Keratinocyte (primary cell): ENCODE results near the gene ACAD11. TPM values are rescaled to one million over a fixed set of nuclear protein-coding genes. Genes with fewer than 3 reads are reported as not detected.

Experiments
- DNase-seq: peaks from one replicate; pipeline ENCODE4 v3.0.0-alpha.2; 2011; ENCODE audit warnings: low read depth, missing footprints, low spot score
- FAIRE-seq: peaks from 2 replicates; lab custom pipeline; 2011; peaks lifted over from hg19 to GRCh38; lab: Jason Lieb, UNC
- H2AFZ ChIP-seq: 2 replicates; pipeline ENCODE4 v1.6.0; 2012; ENCODE audit warnings: low read length, control low read depth, inconsistent platforms; ENCODE audit not compliant: control insufficient read depth
- H3K27ac ChIP-seq: 2 replicates; pipeline ENCODE4 v1.5.1; 2011; ENCODE audit warnings: low read length; ENCODE audit not compliant: control insufficient read depth, insufficient read depth
- H3K27me3 ChIP-seq: 3 replicates; pipeline ENCODE4 v1.6.0; 2011; ENCODE audit warnings: low read length; ENCODE audit not compliant: control insufficient read depth, insufficient read depth; ENCODE audit errors: extremely low read depth
- H3K36me3 ChIP-seq, 2 experiments: 2 replicates in 1 of 2; 3 replicates in 1 of 2; pipeline ENCODE4 v1.5.1; 2011; ENCODE audit warnings: low read length in 2 of 2, mild to moderate bottlenecking in 1 of 2; ENCODE audit not compliant: control insufficient read depth in 2 of 2, insufficient read depth in 2 of 2; ENCODE audit errors: extremely low read depth in 1 of 2
- H3K4me1 ChIP-seq: 3 replicates; pipeline ENCODE4 v1.5.1; 2011; ENCODE audit warnings: low read length; ENCODE audit not compliant: control insufficient read depth, insufficient read depth; ENCODE audit errors: extremely low read depth
- H3K4me2 ChIP-seq: 3 replicates; pipeline ENCODE4 v1.6.0; 2011; ENCODE audit warnings: low read depth, low read length; ENCODE audit not compliant: control insufficient read depth, insufficient read depth; ENCODE audit errors: extremely low read depth
- H3K4me3 ChIP-seq, 3 experiments: fragments of 200-600 bp in 1 of 3; sonication (generic) in 1 of 3; 2 replicates in 2 of 3; 3 replicates in 1 of 3; pipeline ENCODE4 v1.5.1; 2011 to 2016; ENCODE audit warnings: low read length in 3 of 3, mild to moderate bottlenecking in 3 of 3, control low read depth in 2 of 3, inconsistent platforms in 1 of 3, low read depth in 1 of 3, mixed read lengths in 1 of 3, mixed run types in 1 of 3, moderate library complexity in 1 of 3; ENCODE audit not compliant: control insufficient read depth in 2 of 3, insufficient read depth in 2 of 3; ENCODE audit errors: extremely low read depth in 1 of 3
- H3K79me2 ChIP-seq: 2 replicates; pipeline ENCODE4 v1.6.0; 2012; ENCODE audit warnings: low read length; ENCODE audit not compliant: control insufficient read depth, insufficient read depth
- H3K9ac ChIP-seq: 3 replicates; pipeline ENCODE4 v1.6.0; 2011; ENCODE audit warnings: low read length; ENCODE audit not compliant: control insufficient read depth, insufficient read depth; ENCODE audit errors: extremely low read depth
- H3K9me1 ChIP-seq: 3 replicates; pipeline ENCODE4 v1.6.0; 2011; ENCODE audit warnings: low read length; ENCODE audit not compliant: control insufficient read depth, insufficient read depth; ENCODE audit errors: extremely low read depth
- H3K9me3 ChIP-seq: 2 replicates; pipeline ENCODE4 v1.5.1; 2012; ENCODE audit warnings: low read depth, low read length; ENCODE audit not compliant: control insufficient read depth
- H4K20me1 ChIP-seq: 3 replicates; pipeline ENCODE4 v1.6.0; 2011; ENCODE audit warnings: low read length; ENCODE audit not compliant: control insufficient read depth, insufficient read depth; ENCODE audit errors: extremely low read depth
- EZH2 ChIP-seq: IDR thresholded peaks from one replicate; pipeline ENCODE4 v1.6.1; 2012; ENCODE audit warnings: inconsistent platforms, mild to moderate bottlenecking, low read length, moderate library complexity
- dilution Hi-C: fragments of 300-500 bp; cut with MboI; formaldehyde crosslinking; loops from one replicate; pipeline ENCODE4 v1.7.0; 2020; ENCODE audit warnings: low sequenced_read_pairs; ENCODE audit not compliant: extremely low pct_ligation_motif_present
- polyA plus RNA-seq, 5 experiments: library from polyadenylated mRNA; depleted of rRNA in 3 of 5; stranded (reverse) in 3 of 5; stranded (forward) in 1 of 5; unstranded in 1 of 5; fragments of >200 nt; gene quantifications; 1 replicate in 1 of 5; 2 replicates in 3 of 5; 3 replicates in 1 of 5; pipeline versions ENCODE4 v1.2.1 to v1.2.3, GENCODE V29; 2011 to 2012; ENCODE audit warnings: missing spikeins in 2 of 5, low read depth in 1 of 5, low replicate concordance in 1 of 5
- TF ChIP-seq, protein P1 (sequence below), 3 experiments: IDR thresholded peaks in 1 of 3; conservative IDR thresholded peaks in 1 of 3; optimal IDR thresholded peaks in 1 of 3; 2 replicates in 2 of 3; 3 replicates in 1 of 3; pipeline versions ENCODE3 to v1.5.1; 2011; ENCODE audit warnings: low read length in 3 of 3, mild to moderate bottlenecking in 3 of 3, moderate library complexity in 2 of 3, control low read depth in 1 of 3, inconsistent platforms in 1 of 3; ENCODE audit not compliant: insufficient read depth in 2 of 3; ENCODE audit errors: extremely low read depth in 1 of 3

ACAD11 gene
- polyA plus RNA-seq, 1 donor (not counting 4 experiments of a cell fraction or from before 2014, with no cell fraction given) = 32.1 TPM

DNA sequence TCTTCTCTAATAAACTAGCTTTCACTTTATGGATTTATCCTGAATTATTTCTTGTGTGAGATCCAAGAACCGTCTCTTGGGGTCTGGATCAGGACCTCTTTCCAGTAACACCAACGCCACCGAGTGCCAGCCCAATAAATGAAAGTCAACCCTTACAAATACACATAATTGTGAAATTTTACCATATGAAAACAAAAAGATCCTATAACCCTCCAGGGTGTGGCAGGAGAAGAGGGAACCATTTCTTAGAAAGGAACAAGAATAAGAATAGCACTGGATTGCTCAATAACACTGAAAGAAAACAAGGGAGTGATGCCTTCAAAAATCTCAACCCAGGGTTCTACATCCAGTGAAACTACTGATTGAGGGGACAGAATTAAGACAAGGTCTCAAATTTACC is 114.1 kb downstream of the ACAD11 start:
- Histone ChIP-seq H4K20me1 (no peaks in the 10 kb centered on the region), H3K4me1 (peaks cover 24% of the 10 kb centered on the region), H3K9me1 (no peaks in the 10 kb centered on the region), H3K9ac (no peak overlapping the region), H3K79me2 (no peaks in the 10 kb centered on the region), H3K9me3 (no peaks in the 10 kb centered on the region), H2AFZ (no peak overlapping the region), H3K27ac (no peak overlapping the region), H3K27me3 (no peaks in the 10 kb centered on the region), H3K4me3 (no peak overlapping the region), H3K4me2 (no peak overlapping the region), H3K36me3 (no peaks in the 10 kb centered on the region)
- no peak for DNase-seq
- no peak for TF ChIP-seq EZH2
- TF ChIP-seq, protein P1, sequence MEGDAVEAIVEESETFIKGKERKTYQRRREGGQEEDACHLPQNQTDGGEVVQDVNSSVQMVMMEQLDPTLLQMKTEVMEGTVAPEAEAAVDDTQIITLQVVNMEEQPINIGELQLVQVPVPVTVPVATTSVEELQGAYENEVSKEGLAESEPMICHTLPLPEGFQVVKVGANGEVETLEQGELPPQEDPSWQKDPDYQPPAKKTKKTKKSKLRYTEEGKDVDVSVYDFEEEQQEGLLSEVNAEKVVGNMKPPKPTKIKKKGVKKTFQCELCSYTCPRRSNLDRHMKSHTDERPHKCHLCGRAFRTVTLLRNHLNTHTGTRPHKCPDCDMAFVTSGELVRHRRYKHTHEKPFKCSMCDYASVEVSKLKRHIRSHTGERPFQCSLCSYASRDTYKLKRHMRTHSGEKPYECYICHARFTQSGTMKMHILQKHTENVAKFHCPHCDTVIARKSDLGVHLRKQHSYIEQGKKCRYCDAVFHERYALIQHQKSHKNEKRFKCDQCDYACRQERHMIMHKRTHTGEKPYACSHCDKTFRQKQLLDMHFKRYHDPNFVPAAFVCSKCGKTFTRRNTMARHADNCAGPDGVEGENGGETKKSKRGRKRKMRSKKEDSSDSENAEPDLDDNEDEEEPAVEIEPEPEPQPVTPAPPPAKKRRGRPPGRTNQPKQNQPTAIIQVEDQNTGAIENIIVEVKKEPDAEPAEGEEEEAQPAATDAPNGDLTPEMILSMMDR (optimal IDR thresholded peaks at IDR 0.05 in 1 of 3, IDR thresholded peaks at IDR 0.05 in 1 of 3, conservative IDR thresholded peaks at IDR 0.05 in 1 of 3; ENCODE audit: extremely low read depth in 1 of 3, insufficient read depth in 2 of 3, low read length in 3 of 3) = no peak
- FAIRE-seq = no peak
- dilution Hi-C loops = no loop called here

DNA sequence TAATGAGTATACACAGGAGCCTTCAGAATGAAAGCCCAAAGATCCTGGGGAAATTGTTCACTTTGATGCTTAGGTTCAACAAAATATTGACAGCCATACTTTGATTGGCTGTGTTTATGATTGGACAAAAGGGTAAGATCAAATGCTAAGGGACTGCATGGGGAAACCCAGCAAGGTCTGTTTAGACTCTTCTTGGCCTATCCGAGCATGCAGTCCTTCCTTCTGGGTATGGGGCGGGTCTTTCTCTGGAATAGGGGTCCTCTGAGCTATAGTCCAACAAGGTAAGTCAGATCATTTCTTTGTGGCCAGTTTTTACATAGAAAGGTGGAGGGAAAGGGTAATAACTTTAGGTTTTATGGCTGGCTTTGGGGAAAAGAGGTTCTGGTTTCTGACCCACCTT is 115.5 kb downstream of the ACAD11 start:
- no peak for DNase-seq
- dilution Hi-C loops = no loop called here
- no peak overlapping the region for H3K4me2 ChIP-seq
- peaks cover 11% of the 10 kb centered on the region for H3K4me1 ChIP-seq
- FAIRE-seq = no peak
- H3K9me1 ChIP-seq = no peaks in the 10 kb centered on the region
- H3K36me3 ChIP-seq = peaks cover 0 to 2% of the 10 kb centered on the region in 2 experiments
- no peaks in the 10 kb centered on the region for H3K27me3 ChIP-seq
- no peak overlapping the region for H3K4me3 ChIP-seq
- no peaks in the 10 kb centered on the region for H3K9me3 ChIP-seq
- no peaks in the 10 kb centered on the region for H4K20me1 ChIP-seq
- H3K27ac ChIP-seq = no peak overlapping the region
- H3K79me2 ChIP-seq = no peaks in the 10 kb centered on the region
- no peak for TF ChIP-seq EZH2
- TF ChIP-seq, protein P1 (optimal IDR thresholded peaks at IDR 0.05 in 1 of 3, IDR thresholded peaks at IDR 0.05 in 1 of 3, conservative IDR thresholded peaks at IDR 0.05 in 1 of 3; ENCODE audit: extremely low read depth in 1 of 3, insufficient read depth in 2 of 3, low read length in 3 of 3) = no peak
- no peak overlapping the region for H3K9ac ChIP-seq
- no peak overlapping the region for H2AFZ ChIP-seq
